IPS-18c (cell line): Measurements from ENCODE around the gene RIN3.
"Not testable (repeated sequence)": the region's sequence is repeated elsewhere in the genome, so short reads cannot be mapped to it uniquely, and the experiment has no call there.

ENCODE experiments used
- H3K4me3 ChIP-seq: 2 replicates; pipeline ENCODE4 v1.7.0; 2013; ENCODE audit warnings: low read depth, mild to moderate bottlenecking, low read length, moderate library complexity; ENCODE audit not compliant: insufficient read depth
- H3K9me3 ChIP-seq: one replicate; pipeline ENCODE4 v1.6.1; 2013; ENCODE audit warnings: mild to moderate bottlenecking, low read length, moderate library complexity; ENCODE audit not compliant: control insufficient read depth, insufficient read depth

The RIN3 gene

GRCh38 chr14:92517761-92518160, 4.2 kb downstream of the RIN3 start:
- H3K4me3 ChIP-seq = no peak overlapping the region
- no peaks in the 10 kb centered on the region for H3K9me3 ChIP-seq

- no peaks in the 10 kb centered on the region for H3K9me3 ChIP-seq
- no peak overlapping the region for H3K4me3 ChIP-seq
Measured at GRCh38 chr14:92519246-92520101, 5.9 kb downstream of the RIN3 start.

GRCh38 chr14:92520102-92521057, 6.8 kb downstream of the RIN3 start:
- no peak overlapping the region for H3K4me3 ChIP-seq
- no peaks in the 10 kb centered on the region for H3K9me3 ChIP-seq

GRCh38 chr14:92521058-92521415, 7.5 kb downstream of the RIN3 start:
- no peaks in the 10 kb centered on the region for H3K9me3 ChIP-seq
- H3K4me3 ChIP-seq = no peak overlapping the region

GRCh38 chr14:92523752-92524151, 10.2 kb downstream of the RIN3 start:
- Histone ChIP-seq H3K4me3 (no peak overlapping the region), H3K9me3 (no peaks in the 10 kb centered on the region)

- no peak overlapping the region for H3K4me3 ChIP-seq
- no peaks in the 10 kb centered on the region for H3K9me3 ChIP-seq
Measured at GRCh38 chr14:92524602-92525185, 11.1 kb downstream of the RIN3 start.

GRCh38 chr14:92525322-92526095, 11.9 kb downstream of the RIN3 start:
- Histone ChIP-seq H3K4me3 (no peak overlapping the region), H3K9me3 (no peaks in the 10 kb centered on the region)

GRCh38 chr14:92527721-92528120, 14.1 kb downstream of the RIN3 start:
- Histone ChIP-seq H3K4me3 (no peak overlapping the region), H3K9me3 (no peaks in the 10 kb centered on the region)

GRCh38 chr14:92528486-92529100, 15.0 kb downstream of the RIN3 start:
- Histone ChIP-seq H3K9me3 (no peaks in the 10 kb centered on the region), H3K4me3 (no peak overlapping the region)

GRCh38 chr14:92529903-92530302, 16.3 kb downstream of the RIN3 start:
- Histone ChIP-seq H3K9me3 (no peaks in the 10 kb centered on the region), H3K4me3 (no peak overlapping the region)

GRCh38 chr14:92531106-92531873, 17.7 kb downstream of the RIN3 start:
- Histone ChIP-seq H3K9me3 (no peaks in the 10 kb centered on the region), H3K4me3 (no peak overlapping the region)

- Histone ChIP-seq H3K4me3 (no peak overlapping the region), H3K9me3 (no peaks in the 10 kb centered on the region)
Measured at GRCh38 chr14:92532490-92533163, 19.0 kb downstream of the RIN3 start.

- no peaks in the 10 kb centered on the region for H3K9me3 ChIP-seq
- H3K4me3 ChIP-seq = no peak overlapping the region
Measured at GRCh38 chr14:92534932-92535643, 21.5 kb downstream of the RIN3 start.

GRCh38 chr14:92536231-92536630, 22.6 kb downstream of the RIN3 start:
- H3K4me3 ChIP-seq, H3K9me3 ChIP-seq: not testable (repeated sequence)

- Histone ChIP-seq H3K9me3 (no peaks in the 10 kb centered on the region), H3K4me3 (no peak overlapping the region)
Measured at GRCh38 chr14:92538412-92538985, 24.9 kb downstream of the RIN3 start.
